ENCODE data around the gene OGFR.

OGFR gene

GRCh38 chr20:62773845-62774714, 30.6 kb upstream of the OGFR start:
- DNase-seq (ENCODE audit: low spot score): no peak
- TF ChIP-seq CTCF (IDR thresholded peaks at IDR 0.05; ENCODE audit: extremely low read depth, missing control alignments): no peak

- DNase-seq (ENCODE audit: low spot score): no peak
- no peak for TF ChIP-seq CTCF (IDR thresholded peaks at IDR 0.05; ENCODE audit: extremely low read depth, missing control alignments)
Measured at GRCh38 chr20:62774762-62775161, 29.9 kb upstream of the OGFR start.

- DNase-seq (ENCODE audit: low spot score): no peak
- no peak for TF ChIP-seq CTCF (IDR thresholded peaks at IDR 0.05; ENCODE audit: extremely low read depth, missing control alignments)
Measured at GRCh38 chr20:62775206-62775605, 29.4 kb upstream of the OGFR start.

GRCh38 chr20:62776035-62776691, 28.5 kb upstream of the OGFR start:
- DNase-seq (ENCODE audit: low spot score): no peak
- no peak for TF ChIP-seq CTCF (IDR thresholded peaks at IDR 0.05; ENCODE audit: extremely low read depth, missing control alignments)

- DNase-seq (ENCODE audit: low spot score): peak; percentile 86
- TF ChIP-seq CTCF (IDR thresholded peaks at IDR 0.05; ENCODE audit: extremely low read depth, missing control alignments): no peak
Measured at GRCh38 chr20:62776692-62777527, 27.7 kb upstream of the OGFR start.

- TF ChIP-seq CTCF (IDR thresholded peaks at IDR 0.05; ENCODE audit: extremely low read depth, missing control alignments): no peak
- DNase-seq (ENCODE audit: low spot score): no peak
Measured at GRCh38 chr20:62777528-62777830, 27.2 kb upstream of the OGFR start.

GRCh38 chr20:62778058-62778457, 26.6 kb upstream of the OGFR start:
- no peak for TF ChIP-seq CTCF (IDR thresholded peaks at IDR 0.05; ENCODE audit: extremely low read depth, missing control alignments)
- DNase-seq (ENCODE audit: low spot score): no peak
